Limb (tissue), 2 donors: ENCODE measurements around the gene MEI4.
"Not testable (repeated sequence)": the region's sequence is repeated elsewhere in the genome, so short reads cannot be mapped to it uniquely, and the experiment has no call there.

Experiments
- DNase-seq, 2 donors: peaks; one replicate each; pipeline ENCODE4 v3.0.0-alpha.2; 2016; ENCODE audit errors: extremely low spot score in 2 of 2

The MEI4 gene

GRCh38 chr6:77678048-77678447 is 25.2 kb downstream of the MEI4 start:
- peak in 1 of 2 donors; percentile 25 for DNase-seq

- DNase-seq, result no peak
Measured at GRCh38 chr6:77683515-77683914, 30.7 kb downstream of the MEI4 start.

- DNase-seq, result no peak
Measured at GRCh38 chr6:77686931-77687330, 34.1 kb downstream of the MEI4 start.

- DNase-seq, result no peak
Measured at GRCh38 chr6:77688649-77689048, 35.8 kb downstream of the MEI4 start.

DNA sequence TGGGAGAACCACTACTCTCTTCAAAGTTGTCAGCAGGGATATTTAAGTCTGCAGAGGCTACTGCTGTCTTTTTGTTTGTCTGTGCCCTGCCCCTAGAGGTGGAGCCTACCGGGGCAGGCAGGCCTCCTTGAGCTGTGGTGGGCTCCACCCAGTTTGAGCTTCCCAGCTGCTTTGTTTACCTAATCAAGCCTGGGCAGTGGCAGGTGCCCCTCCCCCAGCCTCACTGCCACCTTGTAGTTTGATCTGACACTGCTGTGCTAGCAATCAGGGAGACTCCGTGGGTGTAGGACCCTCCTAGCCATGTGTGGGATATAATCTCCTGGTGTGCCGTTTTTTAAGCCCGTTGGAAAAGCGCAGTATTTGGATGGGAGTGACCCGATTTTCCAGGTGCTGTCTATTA is 47.3 kb downstream of the MEI4 start:
- DNase-seq, result not testable (repeated sequence)

- DNase-seq, result no peak
Measured at GRCh38 chr6:77707603-77708002, 54.8 kb downstream of the MEI4 start.

DNA sequence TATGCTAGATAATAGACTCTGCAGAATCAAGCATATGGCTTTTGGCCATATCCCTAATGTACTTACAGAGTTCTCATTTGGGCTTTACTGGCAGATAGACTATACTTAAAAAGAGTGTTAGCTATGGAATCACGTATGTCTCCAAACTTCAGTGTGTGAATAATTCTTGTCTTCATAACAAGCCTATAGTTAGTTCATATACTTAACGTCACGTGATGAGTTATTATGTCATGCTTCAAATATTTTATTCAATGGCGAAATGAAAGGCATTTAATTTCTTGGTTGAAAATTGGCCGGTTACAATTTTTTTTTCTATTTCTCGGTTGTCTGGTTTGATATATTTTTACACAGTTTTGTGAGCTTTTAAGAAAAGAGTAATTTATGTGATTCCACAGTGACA is 62.7 kb downstream of the MEI4 start:
- DNase-seq, result no peak

DNA sequence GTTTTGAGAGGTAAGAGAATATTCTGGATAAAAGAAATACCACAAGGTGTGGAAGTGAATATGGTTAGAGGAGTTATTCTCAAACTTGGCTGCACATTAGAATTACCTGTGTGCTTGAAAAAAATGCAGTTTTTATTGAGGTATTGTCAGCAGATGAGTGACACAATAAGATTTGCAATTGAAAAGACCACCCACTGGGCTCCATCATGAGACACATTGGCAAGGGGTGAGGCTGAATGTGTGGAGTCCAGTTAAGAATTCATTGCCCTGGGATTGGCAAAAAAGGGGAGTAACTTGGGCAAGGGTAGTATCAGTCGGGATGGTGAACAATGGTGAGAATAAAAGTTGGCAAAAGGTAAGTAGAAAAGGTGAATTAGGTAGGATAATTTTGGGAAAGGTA is 63.5 kb downstream of the MEI4 start:
- DNase-seq, result no peak

- not testable (repeated sequence) for DNase-seq
Measured at GRCh38 chr6:77736010-77736409, 83.2 kb downstream of the MEI4 start.

- no peak for DNase-seq
Measured at GRCh38 chr6:77740380-77740779, 87.5 kb downstream of the MEI4 start.

- not testable (repeated sequence) for DNase-seq
Measured at GRCh38 chr6:77752156-77752555, 99.3 kb downstream of the MEI4 start.

DNA sequence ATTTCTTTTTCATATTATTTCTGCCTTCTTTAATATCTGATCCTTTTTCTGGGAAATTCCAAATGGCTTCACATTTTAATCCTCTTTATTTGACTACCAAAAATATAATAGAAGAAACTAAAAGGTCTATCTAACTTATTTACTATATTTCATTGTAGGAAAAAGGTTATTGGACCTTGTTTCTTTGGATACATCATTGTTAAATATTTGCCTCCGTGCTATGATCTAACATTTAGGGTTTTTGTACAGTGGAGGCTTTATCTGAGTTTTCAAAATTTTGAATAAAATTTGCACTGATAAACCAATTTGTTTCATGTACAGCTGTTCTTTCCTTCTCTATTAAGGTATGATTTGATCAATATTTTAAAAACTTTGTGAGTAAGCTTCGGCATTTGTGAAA is 109.5 kb downstream of the MEI4 start:
- no peak for DNase-seq

DNA sequence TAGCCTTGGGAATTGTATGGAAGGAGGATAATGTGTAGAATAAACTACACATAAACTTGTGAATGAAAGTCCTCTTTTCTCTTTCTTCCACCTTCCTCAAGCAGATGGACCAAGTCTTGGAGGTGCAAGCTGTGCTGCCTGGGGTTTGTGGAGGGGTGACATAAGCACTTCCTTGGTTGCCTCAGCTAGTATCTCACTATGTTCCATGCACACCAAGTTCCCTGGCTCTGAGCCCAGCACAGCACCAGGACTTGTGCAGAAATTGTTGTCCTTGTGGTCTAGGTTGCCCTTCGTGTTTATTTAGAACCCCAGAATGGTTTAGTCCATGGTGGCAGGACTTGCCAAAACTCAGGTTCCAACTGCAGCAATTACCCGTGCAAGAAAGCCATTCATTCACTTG is 110.3 kb downstream of the MEI4 start:
- DNase-seq, result no peak

DNA sequence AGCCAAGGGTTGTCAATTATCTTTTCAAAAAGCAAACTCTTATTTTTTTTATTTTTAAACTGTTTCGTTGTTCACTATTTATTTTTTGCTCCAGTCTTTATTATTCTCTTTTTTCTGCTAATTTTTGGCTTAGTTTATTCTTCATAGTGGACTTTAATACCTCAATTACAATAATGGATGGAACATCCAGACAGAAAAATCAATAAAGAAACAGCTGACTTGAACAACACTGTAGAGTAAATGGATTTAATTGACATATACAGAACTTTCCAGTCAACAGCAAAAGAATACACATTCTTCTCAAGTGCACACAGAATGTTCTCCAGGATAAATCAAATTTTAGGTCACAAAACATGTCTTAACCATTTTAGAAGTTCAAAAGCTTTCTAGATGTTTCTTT is 111.5 kb downstream of the MEI4 start:
- no peak for DNase-seq

- no peak for DNase-seq
Measured at GRCh38 chr6:77773157-77773822, 120.5 kb downstream of the MEI4 start.

- no peak for DNase-seq
Measured at GRCh38 chr6:77774457-77774856, 121.6 kb downstream of the MEI4 start.

DNA sequence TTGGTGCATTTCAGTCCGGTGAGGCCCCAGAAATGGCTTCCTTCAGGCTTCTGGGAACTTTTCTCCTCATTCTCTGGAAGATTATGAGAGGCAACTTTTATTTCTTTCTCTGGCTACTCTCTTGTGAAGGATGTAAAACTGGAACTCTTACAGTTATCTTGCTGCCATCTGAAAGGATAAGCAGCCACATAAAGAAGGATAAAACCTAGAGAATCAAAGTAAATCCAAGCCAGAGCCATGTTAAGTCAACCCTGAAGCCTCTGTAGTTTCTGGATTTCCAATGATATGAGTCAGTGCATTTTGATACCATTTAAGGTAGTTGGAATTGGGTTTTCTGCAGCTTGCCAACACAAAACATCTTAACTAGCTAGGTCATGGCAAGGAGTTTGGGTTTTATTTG is 123.6 kb downstream of the MEI4 start:
- DNase-seq, result no peak

DNA sequence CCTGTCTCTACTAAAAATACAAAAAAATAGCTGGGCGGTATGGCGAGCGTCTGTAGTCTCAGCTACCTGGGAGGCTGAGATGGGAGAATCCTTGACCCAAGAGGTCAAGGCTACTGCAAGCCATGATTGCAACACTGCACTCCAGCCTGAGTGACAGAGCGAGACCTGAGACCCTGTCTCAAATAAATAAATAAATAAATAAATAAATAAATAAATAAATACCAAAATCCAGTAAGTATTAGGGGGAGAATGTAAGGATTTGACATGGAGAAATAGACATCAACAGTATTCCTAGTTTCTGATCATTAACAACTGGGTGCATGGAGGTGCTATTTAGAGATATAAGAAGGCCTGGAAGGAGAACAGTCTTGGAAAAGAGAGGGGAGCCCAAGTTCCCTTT is 125.7 kb downstream of the MEI4 start:
- DNase-seq, result no peak

GRCh38 chr6:77786935-77787629 is 134.2 kb downstream of the MEI4 start:
- no peak for DNase-seq

DNA sequence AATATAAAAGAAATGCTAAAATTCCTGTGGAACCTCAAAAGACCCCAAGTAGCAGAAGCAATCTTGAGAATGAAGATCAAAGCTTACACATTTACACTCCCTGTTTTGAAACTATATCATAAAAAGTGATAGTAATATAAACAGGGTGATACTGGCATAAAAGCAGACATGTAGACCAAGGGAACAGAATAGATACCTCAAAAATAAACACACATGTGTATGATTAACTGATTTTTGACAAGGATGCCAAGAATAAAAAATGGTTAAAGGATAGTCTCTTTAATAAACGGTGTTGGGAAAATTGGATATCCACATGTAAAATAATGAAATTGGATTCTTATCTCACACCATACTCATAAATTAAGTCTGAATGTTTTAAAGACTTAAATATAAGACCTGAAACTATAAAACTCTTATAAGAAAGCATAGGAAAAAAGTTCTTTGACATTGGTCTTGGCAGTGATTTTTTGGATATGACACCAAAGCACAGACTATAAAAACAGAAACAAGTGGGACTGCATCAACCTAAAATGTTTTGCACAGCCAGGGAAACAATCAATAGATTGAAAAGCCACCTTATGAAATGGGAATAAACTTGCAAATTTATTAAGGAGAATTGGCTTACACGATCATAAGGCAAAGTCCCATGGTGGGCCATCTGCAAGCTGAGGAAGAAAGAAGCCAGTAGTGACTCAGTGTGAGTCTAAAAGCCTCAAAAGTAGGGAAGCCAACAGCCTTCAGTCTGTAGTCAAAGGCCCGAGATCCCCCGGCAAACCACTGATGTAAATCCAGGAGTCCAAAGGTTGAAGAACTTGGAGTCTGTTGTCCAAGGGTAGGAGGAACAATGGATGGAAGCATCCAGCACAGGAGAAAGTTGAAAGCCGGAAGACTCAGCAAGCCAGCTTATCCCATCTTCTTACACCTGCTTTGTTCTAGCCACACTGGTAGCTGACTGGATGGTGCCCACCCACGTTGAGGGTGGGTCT is 144.3 kb downstream of the MEI4 start:
- no peak for DNase-seq

- DNase-seq, result no peak
Measured at GRCh38 chr6:77812304-77812703, 159.5 kb downstream of the MEI4 start.

GRCh38 chr6:77813090-77813489 is 160.3 kb downstream of the MEI4 start:
- DNase-seq, result no peak
